HepG2 (cell line): ENCODE measurements around the gene FNDC3B.

Experiments used
- AFF4 ChIP-seq: sonication (generic); formaldehyde crosslinking; IDR thresholded peaks from 2 replicates; pipeline ENCODE4 v1.4.0; 2020; ENCODE audit warnings: missing genetic modification reagents
- MIER3 ChIP-seq: IDR thresholded peaks from 2 replicates; pipeline ENCODE4 v1.6.1; 2016; ENCODE audit warnings: missing compliant biosample characterization, borderline replicate concordance
- NR3C1 ChIP-seq: sonication (generic); formaldehyde crosslinking; IDR thresholded peaks from 2 replicates; pipeline ENCODE4 v1.4.0; 2020; ENCODE audit warnings: missing genetic modification reagents
- TBX2 ChIP-seq: sonication (generic); formaldehyde crosslinking; IDR thresholded peaks from 2 replicates; pipeline ENCODE4 v1.5.0; 2020; ENCODE audit warnings: missing genetic modification reagents, mild to moderate bottlenecking, borderline replicate concordance
- ZBTB21 ChIP-seq: sonication (generic); formaldehyde crosslinking; IDR thresholded peaks from 2 replicates; pipeline ENCODE4 v1.4.0; 2020; ENCODE audit warnings: missing genetic modification reagents
- ZNF160 ChIP-seq: sonication (generic); formaldehyde crosslinking; IDR thresholded peaks from 2 replicates; pipeline ENCODE4 v1.8.0; 2022; ENCODE audit warnings: mild to moderate bottlenecking, inconsistent platforms, missing genetic modification reagents
- ZNF235 ChIP-seq: sonication (generic); formaldehyde crosslinking; IDR thresholded peaks from 2 replicates; pipeline ENCODE4 v1.8.1; 2023; ENCODE audit warnings: mild to moderate bottlenecking, missing genetic modification reagents, borderline replicate concordance

GRCh38 chr3:172170073-172170709, 130.8 kb downstream of the FNDC3B start:
- TF ChIP-seq TBX2 (CRISPR knock-in tag): no peak
- no peak for TF ChIP-seq ZNF235
- TF ChIP-seq NR3C1 (CRISPR knock-in tag): no peak
- TF ChIP-seq ZNF160 (CRISPR knock-in tag): no peak
- TF ChIP-seq ZBTB21: no peak
- no peak for TF ChIP-seq AFF4 (CRISPR knock-in tag)
- TF ChIP-seq MIER3: no peak
